ENCODE measurements around the gene ELK4.

Gene ELK4

GRCh38 chr1:205570173-205570501 lies 61.7 kb downstream of the ELK4 start:
- H3K4me3 ChIP-seq (replicated peaks; ENCODE audit: insufficient read depth, low read length): no peak overlapping the region
- no peak for TF ChIP-seq POLR2AphosphoS5 (IDR thresholded peaks at IDR 0.05; ENCODE audit: low read depth)
- H3K27ac ChIP-seq (replicated peaks): no peak overlapping the region
- H3K27me3 ChIP-seq (ENCODE audit: insufficient read depth, poor library complexity, severe bottlenecking): peaks cover 43% of the 10 kb centered on the region
- DNase-seq (ENCODE audit: low read depth in 1 of 2, low spot score in 1 of 2): no peak

GRCh38 chr1:205569411-205570172 lies 62.2 kb downstream of the ELK4 start:
- TF ChIP-seq GABPA (IDR thresholded peaks at IDR 0.05; ENCODE audit: low read depth): no peak
- TF ChIP-seq POLR2AphosphoS5 (IDR thresholded peaks at IDR 0.05; ENCODE audit: low read depth): no peak
- DNase-seq (ENCODE audit: low read depth in 1 of 2, low spot score in 1 of 2): no peak
- Histone ChIP-seq H3K4me3 (replicated peaks; ENCODE audit: insufficient read depth, low read length) (no peak overlapping the region), H3K27me3 (ENCODE audit: insufficient read depth, poor library complexity, severe bottlenecking) (peaks cover 43% of the 10 kb centered on the region), H3K27ac (replicated peaks) (no peak overlapping the region)

GRCh38 chr1:205568469-205569361 lies 63.1 kb downstream of the ELK4 start:
- DNase-seq (ENCODE audit: low read depth in 1 of 2, low spot score in 1 of 2): no peak
- Histone ChIP-seq H3K27me3 (ENCODE audit: insufficient read depth, poor library complexity, severe bottlenecking) (peaks cover 41% of the 10 kb centered on the region), H3K4me3 (replicated peaks; ENCODE audit: insufficient read depth, low read length) (no peak overlapping the region), H3K27ac (replicated peaks) (no peak overlapping the region)
- no peak for TF ChIP-seq SPI1 (IDR thresholded peaks at IDR 0.05; ENCODE audit: borderline replicate concordance, low read depth)

- H3K27ac ChIP-seq (replicated peaks): no peak overlapping the region
- no peak overlapping the region for H3K4me3 ChIP-seq (replicated peaks; ENCODE audit: insufficient read depth, low read length)
- H3K27me3 ChIP-seq (ENCODE audit: insufficient read depth, poor library complexity, severe bottlenecking): peaks cover 41% of the 10 kb centered on the region
Observed at GRCh38 chr1:205568135-205568468, 63.7 kb downstream of the ELK4 start.

GRCh38 chr1:205567716-205568115 lies 64.1 kb downstream of the ELK4 start:
- TF ChIP-seq CTCF (IDR thresholded peaks at IDR 0.05; ENCODE audit: insufficient read depth, low read length) (no peak), POLR2AphosphoS5 (IDR thresholded peaks at IDR 0.05; ENCODE audit: low read depth) (no peak), SPI1 (IDR thresholded peaks at IDR 0.05; ENCODE audit: borderline replicate concordance, low read depth) (no peak), REST (IDR thresholded peaks at IDR 0.05; ENCODE audit: insufficient replicate concordance, low read depth) (no peak), GABPA (IDR thresholded peaks at IDR 0.05; ENCODE audit: low read depth) (no peak)
- Histone ChIP-seq H3K4me3 (replicated peaks; ENCODE audit: insufficient read depth, low read length) (no peak overlapping the region), H3K27ac (replicated peaks) (no peak overlapping the region), H3K27me3 (ENCODE audit: insufficient read depth, poor library complexity, severe bottlenecking) (peaks cover 41% of the 10 kb centered on the region)
- DNase-seq (ENCODE audit: low read depth in 1 of 2, low spot score in 1 of 2): no peak

More at GRCh38 chr1:205568135-205568468, 63.7 kb downstream of the ELK4 start:
- TF ChIP-seq POLR2AphosphoS5 (IDR thresholded peaks at IDR 0.05; ENCODE audit: low read depth): no peak
- no peak for TF ChIP-seq SPI1 (IDR thresholded peaks at IDR 0.05; ENCODE audit: borderline replicate concordance, low read depth)
- no peak for TF ChIP-seq GABPA (IDR thresholded peaks at IDR 0.05; ENCODE audit: low read depth)
- TF ChIP-seq CTCF (IDR thresholded peaks at IDR 0.05; ENCODE audit: insufficient read depth, low read length): no peak
- no peak for TF ChIP-seq REST (IDR thresholded peaks at IDR 0.05; ENCODE audit: insufficient replicate concordance, low read depth)
- no peak for DNase-seq (ENCODE audit: low read depth in 1 of 2, low spot score in 1 of 2)

Data from HL-60 (cell line).